HepG2 (cell line): ENCODE results near the gene EPC2. TPM values are rescaled to one million over a fixed set of nuclear protein-coding genes. Genes with fewer than 3 reads are reported as not detected.

ENCODE experiments used
- AKNA ChIP-seq: sonication (generic); formaldehyde crosslinking; IDR thresholded peaks from 2 replicates; pipeline ENCODE4 v1.4.0; 2020; ENCODE audit warnings: missing genetic modification reagents, borderline replicate concordance
- BCL6 ChIP-seq: IDR thresholded peaks from 2 replicates; pipeline ENCODE4 v1.6.1; 2016; ENCODE audit warnings: missing genetic modification reagents, missing compliant biosample characterization
- CSRNP1 ChIP-seq: sonication (generic); formaldehyde crosslinking; IDR thresholded peaks from 2 replicates; pipeline ENCODE4 v1.8.1; 2023; ENCODE audit warnings: mild to moderate bottlenecking, missing genetic modification reagents
- DMAP1 ChIP-seq: IDR thresholded peaks from 2 replicates; pipeline ENCODE4 v1.6.1; 2016
- HNF1B ChIP-seq: sonication (generic); formaldehyde crosslinking; IDR thresholded peaks from 2 replicates; pipeline ENCODE4 v1.5.1; 2020; ENCODE audit warnings: mild to moderate bottlenecking, moderate library complexity, missing genetic modification reagents
- MIXL1 ChIP-seq: IDR thresholded peaks from 2 replicates; pipeline ENCODE4 v1.6.1; 2016
- MLXIP ChIP-seq: sonication (generic); formaldehyde crosslinking; IDR thresholded peaks from 2 replicates; pipeline ENCODE4 v1.9.0; 2021; ENCODE audit warnings: missing genetic modification reagents, borderline replicate concordance
- NFE2 ChIP-seq: sonication (generic); formaldehyde crosslinking; IDR thresholded peaks from 2 replicates; pipeline ENCODE4 v1.4.0; 2020; ENCODE audit warnings: missing genetic modification reagents
- RBFOX2 ChIP-seq: fragments of 200-400 bp; formaldehyde crosslinking; IDR thresholded peaks from 2 replicates; pipeline ENCODE4 v1.6.1; 2017; ENCODE audit warnings: low read depth, mild to moderate bottlenecking, low read length
- RBM22 ChIP-seq: fragments of 200-400 bp; formaldehyde crosslinking; optimal IDR thresholded peaks from 2 replicates; pipeline ENCODE3; 2017; ENCODE audit warnings: mild to moderate bottlenecking, low read length, moderate library complexity
- SALL1 ChIP-seq: sonication (generic); formaldehyde crosslinking; IDR thresholded peaks from 2 replicates; pipeline ENCODE4 v1.8.0; 2022; ENCODE audit warnings: mild to moderate bottlenecking, missing genetic modification reagents
- SP2 ChIP-seq: sonication (generic); formaldehyde crosslinking; IDR thresholded peaks from 2 replicates; pipeline ENCODE4 v1.5.1; 2020; ENCODE audit warnings: mild to moderate bottlenecking, missing genetic modification reagents
- TRAFD1 ChIP-seq: sonication (generic); formaldehyde crosslinking; IDR thresholded peaks from 2 replicates; pipeline ENCODE4 v1.5.1; 2020; ENCODE audit warnings: missing genetic modification reagents, mild to moderate bottlenecking, borderline replicate concordance
- ZNF747 ChIP-seq: sonication (generic); formaldehyde crosslinking; IDR thresholded peaks from 2 replicates; pipeline ENCODE4 v1.8.1; 2023; ENCODE audit warnings: missing genetic modification reagents, mild to moderate bottlenecking, borderline replicate concordance
- ZNF781 ChIP-seq: sonication (generic); formaldehyde crosslinking; IDR thresholded peaks from 2 replicates; pipeline ENCODE4 v1.5.1; 2020; ENCODE audit warnings: borderline replicate concordance, mild to moderate bottlenecking, missing genetic modification reagents; ENCODE audit errors: not compliant biosample characterization
- ZSCAN30 ChIP-seq: sonication (generic); formaldehyde crosslinking; IDR thresholded peaks from 2 replicates; pipeline ENCODE4 v1.5.0; 2020; ENCODE audit warnings: mild to moderate bottlenecking, missing genetic modification reagents
- polyA plus RNA-seq, 8 experiments: library from polyadenylated mRNA; depleted of rRNA in 3 of 8; stranded (reverse) in 7 of 8; unstranded in 1 of 8; fragments of >200 nt; fragmentation: Illumina TruSeq in 4 of 8; extraction: Trizol in 4 of 8; gene quantifications; 2 replicates each; pipeline versions ENCODE4 v1.2.1 to v1.2.3, GENCODE V29; 2011 to 2016; ENCODE audit warnings: low read depth in 4 of 8, missing spikeins in 1 of 8, mixed read lengths in 1 of 8; ENCODE audit not compliant: insufficient read depth in 1 of 8
- total RNA-seq, 5 experiments: library from RNA; depleted of rRNA; stranded (reverse); fragments of >200 nt; fragmentation: Illumina TruSeq; extraction: Trizol; gene quantifications; 2 replicates each; pipeline ENCODE4 v1.2.3, GENCODE V29; 2016; ENCODE audit warnings: low read depth in 1 of 5

Gene EPC2
- total and polyA plus RNA-seq, 2 of the 13 experiments (the other 11 are each of a cell fraction or from before 2014, with no cell fraction given), result 20.5 to 22.0 TPM

GRCh38 chr2:148644883-148645538 lies 460 bp downstream of the EPC2 start (continued):
- peak; percentile 36 for TF ChIP-seq SALL1
- TF ChIP-seq TRAFD1 (CRISPR knock-in tag), result no peak
- TF ChIP-seq ZNF747, result no peak
- TF ChIP-seq HNF1B (CRISPR knock-in tag), result no peak
- TF ChIP-seq SP2 (CRISPR knock-in tag), result 0 out of 2 replicates have a peak, but pooled peaks have one; percentile 13
- no peak for TF ChIP-seq CSRNP1 (CRISPR knock-in tag)
- TF ChIP-seq ZNF781 (CRISPR knock-in tag), result peak; percentile 32
- peak; percentile 68 for TF ChIP-seq RBM22
- TF ChIP-seq RBFOX2, result peak; percentile 87
- TF ChIP-seq AKNA, result no peak
- TF ChIP-seq BCL6 (CRISPR knock-in tag), result 0 out of 2 replicates have a peak, but pooled peaks have one; percentile 7
- TF ChIP-seq DMAP1, result peak; percentile 82; the same call in 1 of the 2 replicates
- peak; percentile 45; the same call in 1 of the 2 replicates for TF ChIP-seq MIXL1
- no peak for TF ChIP-seq MLXIP (CRISPR knock-in tag)
- no peak for TF ChIP-seq NFE2 (CRISPR knock-in tag)
- no peak for TF ChIP-seq ZSCAN30 (CRISPR knock-in tag)
